IMR-90 (cell line): ENCODE data around the gene SLC12A4. TPM values are rescaled to one million over a fixed set of nuclear protein-coding genes. Genes with fewer than 3 reads are reported as not detected.

ENCODE experiments used
- ATAC-seq: fragments of 200-7000 bp; cut with Tn5 transposase; 2 replicates; pipeline ENCODE4 v1.9.1; 2020; ENCODE audit warnings: low read depth, mild to moderate bottlenecking, moderate library complexity
- BruUV-seq: library from RNA; stranded (reverse); fragments of 400-500 nt; replicated peaks from 2 replicates; lab custom pipeline; 2021; lab: Mats Ljungman, UMichigan
- CTCF ChIA-PET: fragments of 300-600 bp; formaldehyde crosslinking; extraction: SDS; loops from one replicate; lab custom pipeline; 2021; ENCODE audit warnings: antibody characterized with exemption; lab: Yijun Ruan, JAX
- POLR2A ChIA-PET: fragments of 300-600 bp; sonication (Branson Sonifier 250); formaldehyde crosslinking; loops from one replicate; lab custom pipeline; 2022; ENCODE audit warnings: antibody characterized with exemption; ENCODE audit not compliant: unreplicated experiment; lab: Charles Lee
- DNase-seq: peaks from one replicate; pipeline ENCODE4 v3.0.0; 2013
- H2AFZ ChIP-seq: replicated peaks from 2 replicates; pipeline ENCODE3; 2013; ENCODE audit warnings: low read length, mild to moderate bottlenecking; ENCODE audit not compliant: poor library complexity
- H2AK5ac ChIP-seq: 2 replicates; pipeline ENCODE4 v1.6.1; 2013; ENCODE audit warnings: low read depth, low read length, inconsistent platforms
- H2AK9ac ChIP-seq: replicated peaks from 2 replicates; pipeline ENCODE3; 2013; ENCODE audit warnings: mild to moderate bottlenecking, low read depth, low read length, moderate library complexity; ENCODE audit not compliant: poor library complexity
- H2BK120ac ChIP-seq: 2 replicates; pipeline ENCODE4 v1.6.1; 2013; ENCODE audit warnings: low read depth, low read length, inconsistent platforms
- H2BK15ac ChIP-seq: 3 replicates; pipeline ENCODE4 v1.6.1; 2013; ENCODE audit warnings: low read depth, low read length, inconsistent platforms
- H2BK20ac ChIP-seq: 2 replicates; pipeline ENCODE4 v1.6.1; 2013; ENCODE audit warnings: low read depth, mild to moderate bottlenecking, inconsistent platforms, low read length, moderate library complexity
- H2BK5ac ChIP-seq: 2 replicates; pipeline ENCODE4 v1.6.1; 2013; ENCODE audit warnings: mild to moderate bottlenecking, low read depth, low read length, inconsistent platforms; ENCODE audit not compliant: poor library complexity, severe bottlenecking
- H3K14ac ChIP-seq: replicated peaks from 2 replicates; pipeline ENCODE4 v1.6.1; 2013; ENCODE audit warnings: low read depth, low read length, inconsistent platforms
- H3K18ac ChIP-seq: 2 replicates; pipeline ENCODE4 v1.6.1; 2013; ENCODE audit warnings: low read depth, low read length, control low read depth
- H3K23ac ChIP-seq: 2 replicates; pipeline ENCODE4 v1.6.1; 2013; ENCODE audit warnings: low read depth, low read length, inconsistent platforms
- H3K27ac ChIP-seq: 2 replicates; pipeline ENCODE4 v1.5.1; 2013; ENCODE audit warnings: mild to moderate bottlenecking, control low read depth, low read length; ENCODE audit not compliant: insufficient read depth
- H3K27me3 ChIP-seq: 2 replicates; pipeline ENCODE4 v1.6.1; 2013; ENCODE audit warnings: low read length; ENCODE audit not compliant: control insufficient read depth, insufficient read depth
- H3K36me3 ChIP-seq: 2 replicates; pipeline ENCODE4 v1.6.1; 2013; ENCODE audit warnings: low read length, mixed read lengths; ENCODE audit not compliant: control insufficient read depth, insufficient read depth
- H3K4ac ChIP-seq: 2 replicates; pipeline ENCODE4 v1.6.1; 2013; ENCODE audit warnings: low read depth, low read length, inconsistent platforms
- H3K4me1 ChIP-seq: 2 replicates; pipeline ENCODE4 v1.6.1; 2013; ENCODE audit warnings: low read length, mixed read lengths; ENCODE audit not compliant: control insufficient read depth, insufficient read depth
- H3K4me2 ChIP-seq: 2 replicates; pipeline ENCODE4 v1.6.1; 2013; ENCODE audit warnings: low read depth, mild to moderate bottlenecking, control low read depth, low read length, moderate library complexity
- H3K4me3 ChIP-seq: 2 replicates; pipeline ENCODE4 v1.5.1; 2013; ENCODE audit warnings: low read depth, mild to moderate bottlenecking, control low read depth, low read length, moderate library complexity; ENCODE audit not compliant: insufficient read depth
- H3K56ac ChIP-seq: 2 replicates; pipeline ENCODE4 v1.6.1; 2013; ENCODE audit warnings: low read length, inconsistent platforms; ENCODE audit not compliant: insufficient read depth; ENCODE audit errors: extremely low read depth
- H3K79me1 ChIP-seq, 2 experiments: 2 replicates each; pipeline ENCODE4 v1.6.1; 2013; ENCODE audit warnings: low read length in 2 of 2, inconsistent platforms in 1 of 2, low read depth in 1 of 2
- H3K9ac ChIP-seq: 2 replicates; pipeline ENCODE4 v1.6.1; 2013; ENCODE audit warnings: low read depth, low read length, control low read depth
- H3K9me1 ChIP-seq: 2 replicates; pipeline ENCODE4 v1.6.1; 2013; ENCODE audit warnings: low read length, inconsistent platforms; ENCODE audit not compliant: insufficient read depth
- H3K9me3 ChIP-seq: 2 replicates; pipeline ENCODE4 v1.6.1; 2013; ENCODE audit warnings: low read length; ENCODE audit not compliant: control insufficient read depth, insufficient read depth
- H4K20me1 ChIP-seq: 2 replicates; pipeline ENCODE4 v1.6.1; 2013; ENCODE audit warnings: low read length, inconsistent platforms; ENCODE audit not compliant: insufficient read depth
- H4K5ac ChIP-seq: 2 replicates; pipeline ENCODE4 v1.6.1; 2013; ENCODE audit warnings: mild to moderate bottlenecking, low read depth, low read length, control low read depth
- H4K8ac ChIP-seq, 2 experiments: 2 replicates each; pipeline ENCODE4 v1.6.1; 2013; ENCODE audit warnings: low read depth in 2 of 2, low read length in 2 of 2, control low read depth in 1 of 2, inconsistent platforms in 1 of 2
- H4K91ac ChIP-seq: 2 replicates; pipeline ENCODE4 v1.6.1; 2013; ENCODE audit warnings: low read depth, low read length, inconsistent platforms; ENCODE audit not compliant: insufficient read depth
- BHLHE40 ChIP-seq: fragments of 150-350 bp; IDR thresholded peaks from 2 replicates; pipeline ENCODE4 v1.6.1; 2016; ENCODE audit warnings: mild to moderate bottlenecking, low read depth, low read length
- CEBPB ChIP-seq: IDR thresholded peaks from 2 replicates; pipeline ENCODE4 v1.6.1; 2012; ENCODE audit warnings: low read depth, low read length, improper control_type of control experiment
- CHD1 ChIP-seq: IDR thresholded peaks from 2 replicates; pipeline ENCODE4 v1.6.1; 2012; ENCODE audit warnings: low read depth, low read length, improper control_type of control experiment
- FOS ChIP-seq: fragments of 150-350 bp; IDR thresholded peaks from 2 replicates; pipeline ENCODE4 v1.6.1; 2016; ENCODE audit warnings: low read depth, low read length
- MAFK ChIP-seq: IDR thresholded peaks from 2 replicates; pipeline ENCODE4 v1.6.1; 2012; ENCODE audit warnings: low read depth, low read length, improper control_type of control experiment
- MAZ ChIP-seq: IDR thresholded peaks from 2 replicates; pipeline ENCODE4 v1.6.1; 2012; ENCODE audit warnings: low read depth, mild to moderate bottlenecking, low read length, improper control_type of control experiment, moderate library complexity, borderline replicate concordance
- MXI1 ChIP-seq: IDR thresholded peaks from 2 replicates; pipeline ENCODE4 v1.6.1; 2012; ENCODE audit warnings: low read depth, mild to moderate bottlenecking, low read length, moderate library complexity, borderline replicate concordance
- NFE2L2 ChIP-seq: fragments of 150-350 bp; IDR thresholded peaks from 2 replicates; pipeline ENCODE4 v1.6.1; 2016; ENCODE audit warnings: low read depth, mild to moderate bottlenecking, low read length
- POLR2A ChIP-seq: IDR thresholded peaks from 2 replicates; pipeline ENCODE4 v1.6.1; 2012; ENCODE audit warnings: mild to moderate bottlenecking, low read depth, low read length
- RAD21 ChIP-seq: IDR thresholded peaks from 2 replicates; pipeline ENCODE4 v1.6.1; 2012; ENCODE audit warnings: low read length, improper control_type of control experiment
- RCOR1 ChIP-seq: IDR thresholded peaks from 2 replicates; pipeline ENCODE4 v1.6.1; 2012; ENCODE audit warnings: mild to moderate bottlenecking, low read length, improper control_type of control experiment; ENCODE audit not compliant: insufficient replicate concordance
- RFX5 ChIP-seq: IDR thresholded peaks from 2 replicates; pipeline ENCODE4 v1.8.0; 2012; ENCODE audit warnings: low read depth, mild to moderate bottlenecking, low read length, moderate library complexity
- SMC3 ChIP-seq: fragments of 150-350 bp; IDR thresholded peaks from 2 replicates; pipeline ENCODE4 v1.6.1; 2016; ENCODE audit warnings: low read depth, mild to moderate bottlenecking, antibody characterized with exemption, low read length, moderate library complexity
- WGBS, 2 experiments: methylation state at CpG; one replicate each; pipeline versions ENCODE4 v1.1.5 to v1.1.7; 2013; ENCODE audit warnings: missing lambda C conversion rate in 2 of 2; ENCODE audit not compliant: insufficient read length in 1 of 2; ENCODE audit errors: extremely low coverage in 2 of 2; 5-methylcytosine and 5-hydroxymethylcytosine counted together
- dilution Hi-C: fragments of 300-500 bp; cut with HindIII; formaldehyde crosslinking; loops from one replicate; pipeline ENCODE4 v1.14.3; 2018; ENCODE audit warnings: low sequenced_read_pairs; ENCODE audit not compliant: unreplicated experiment
- in situ Hi-C: fragments of 300-500 bp; cut with MboI; formaldehyde crosslinking; loops from 3 replicates; pipeline ENCODE4 v1.14.3; 2019; ENCODE audit warnings: low sequenced_read_pairs, inconsistent platforms, mixed read lengths
- intact Hi-C: fragments of 100-400 bp; cut with micrococcal nuclease; formaldehyde crosslinking; loops from 2 replicates; pipeline ENCODE4 v1.10.0; 2022
- polyA plus RNA-seq, 3 experiments: library from polyadenylated mRNA; depleted of rRNA; stranded (reverse); fragments of >200 nt; gene quantifications; 2 replicates each; pipeline ENCODE4 v1.2.3, GENCODE V29; 2012; ENCODE audit warnings: low replicate concordance in 1 of 3
- total RNA-seq: library from RNA; depleted of rRNA; stranded (reverse); fragments of >200 nt; gene quantifications from 2 replicates; pipeline ENCODE4 v1.2.3, GENCODE V29; 2012
- TF ChIP-seq, protein P1 (sequence below): fragments of 150-350 bp; IDR thresholded peaks from 2 replicates; pipeline ENCODE4 v1.6.1; 2016; ENCODE audit warnings: low read depth, mild to moderate bottlenecking, low read length, moderate library complexity, borderline replicate concordance
- TF ChIP-seq, protein P2 (sequence below): fragments of 150-350 bp; IDR thresholded peaks from 2 replicates; pipeline ENCODE4 v1.6.1; 2017; ENCODE audit warnings: mild to moderate bottlenecking, antibody characterized with exemption, low read length, low read depth
- TF ChIP-seq, protein P3 (sequence below): conservative IDR thresholded peaks from 2 replicates; pipeline ENCODE4 v1.5.1; 2012; ENCODE audit warnings: mild to moderate bottlenecking, low read depth, low read length, improper control_type of control experiment

Gene SLC12A4
- total and polyA plus RNA-seq, 2 of the 4 experiments (the other 2 are of a cell fraction), result 36.6 to 132 TPM

DNA sequence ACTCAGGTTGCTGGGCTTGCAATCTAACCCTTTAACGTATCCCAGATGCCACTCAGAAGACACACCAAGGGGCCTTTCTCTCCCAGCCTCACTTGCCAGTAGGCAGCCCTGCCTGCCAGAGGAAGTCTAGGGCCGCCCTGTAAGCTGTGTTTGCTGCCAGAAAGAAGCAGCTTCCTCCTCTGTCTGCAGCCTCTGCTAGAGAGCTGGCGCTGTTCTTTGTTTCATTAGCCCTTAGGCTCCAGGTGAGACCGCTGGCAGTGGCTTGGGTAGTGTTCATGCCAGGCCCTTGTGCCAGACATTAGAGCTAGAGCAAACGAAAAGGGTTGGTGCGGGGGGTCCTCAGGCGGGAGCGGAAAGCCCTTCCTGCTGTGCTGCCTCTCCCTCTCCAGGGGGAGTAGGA, 45.7 kb downstream of the SLC12A4 start:
- Histone ChIP-seq H4K5ac (no peak overlapping the region), H3K79me1 (peaks cover 19 to 70% of the 10 kb centered on the region in 2 experiments), H2BK15ac (no peak overlapping the region), H3K14ac (no peak overlapping the region), H3K36me3 (peaks cover 22% of the 10 kb centered on the region), H2AK5ac (no peak overlapping the region), H2BK20ac (no peak overlapping the region), H2BK5ac (no peak overlapping the region), H3K4me3 (no peak overlapping the region), H4K20me1 (peaks cover 74% of the 10 kb centered on the region), H3K18ac (no peak overlapping the region), H3K27ac (no peak overlapping the region), H4K8ac (no peak overlapping the region), H3K23ac (no peak overlapping the region), H4K91ac (no peak overlapping the region), H3K4ac (no peak overlapping the region), H3K56ac (no peak overlapping the region), H3K9me1 (peaks cover 13% of the 10 kb centered on the region), H3K4me2 (no peak overlapping the region), H2AK9ac (no peak overlapping the region), H3K9me3 (no peaks in the 10 kb centered on the region), H2BK120ac (no peak overlapping the region), H3K4me1 (peaks cover 3% of the 10 kb centered on the region), H3K27me3 (no peaks in the 10 kb centered on the region), H2AFZ (no peak overlapping the region), H3K9ac (no peak overlapping the region)
- WGBS, 2 experiments, result no CpG with 5 or more reads among the region's 8 CpGs
- ChIA-PET POLR2A (no interaction called here), CTCF (interaction anchor here (0.8 kb wide), 1 partner anchor 39 kb away, joined by 3 read pairs; no protein-coding TSS in a partner anchor)
- ATAC-seq, result no peak
- DNase-seq, result no peak
- no peak for TF ChIP-seq FOS
- TF ChIP-seq, protein P1, sequence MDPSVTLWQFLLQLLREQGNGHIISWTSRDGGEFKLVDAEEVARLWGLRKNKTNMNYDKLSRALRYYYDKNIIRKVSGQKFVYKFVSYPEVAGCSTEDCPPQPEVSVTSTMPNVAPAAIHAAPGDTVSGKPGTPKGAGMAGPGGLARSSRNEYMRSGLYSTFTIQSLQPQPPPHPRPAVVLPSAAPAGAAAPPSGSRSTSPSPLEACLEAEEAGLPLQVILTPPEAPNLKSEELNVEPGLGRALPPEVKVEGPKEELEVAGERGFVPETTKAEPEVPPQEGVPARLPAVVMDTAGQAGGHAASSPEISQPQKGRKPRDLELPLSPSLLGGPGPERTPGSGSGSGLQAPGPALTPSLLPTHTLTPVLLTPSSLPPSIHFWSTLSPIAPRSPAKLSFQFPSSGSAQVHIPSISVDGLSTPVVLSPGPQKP, result no peak
- TF ChIP-seq, protein P2, sequence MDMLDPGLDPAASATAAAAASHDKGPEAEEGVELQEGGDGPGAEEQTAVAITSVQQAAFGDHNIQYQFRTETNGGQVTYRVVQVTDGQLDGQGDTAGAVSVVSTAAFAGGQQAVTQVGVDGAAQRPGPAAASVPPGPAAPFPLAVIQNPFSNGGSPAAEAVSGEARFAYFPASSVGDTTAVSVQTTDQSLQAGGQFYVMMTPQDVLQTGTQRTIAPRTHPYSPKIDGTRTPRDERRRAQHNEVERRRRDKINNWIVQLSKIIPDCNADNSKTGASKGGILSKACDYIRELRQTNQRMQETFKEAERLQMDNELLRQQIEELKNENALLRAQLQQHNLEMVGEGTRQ, result no peak
- TF ChIP-seq, protein P3, sequence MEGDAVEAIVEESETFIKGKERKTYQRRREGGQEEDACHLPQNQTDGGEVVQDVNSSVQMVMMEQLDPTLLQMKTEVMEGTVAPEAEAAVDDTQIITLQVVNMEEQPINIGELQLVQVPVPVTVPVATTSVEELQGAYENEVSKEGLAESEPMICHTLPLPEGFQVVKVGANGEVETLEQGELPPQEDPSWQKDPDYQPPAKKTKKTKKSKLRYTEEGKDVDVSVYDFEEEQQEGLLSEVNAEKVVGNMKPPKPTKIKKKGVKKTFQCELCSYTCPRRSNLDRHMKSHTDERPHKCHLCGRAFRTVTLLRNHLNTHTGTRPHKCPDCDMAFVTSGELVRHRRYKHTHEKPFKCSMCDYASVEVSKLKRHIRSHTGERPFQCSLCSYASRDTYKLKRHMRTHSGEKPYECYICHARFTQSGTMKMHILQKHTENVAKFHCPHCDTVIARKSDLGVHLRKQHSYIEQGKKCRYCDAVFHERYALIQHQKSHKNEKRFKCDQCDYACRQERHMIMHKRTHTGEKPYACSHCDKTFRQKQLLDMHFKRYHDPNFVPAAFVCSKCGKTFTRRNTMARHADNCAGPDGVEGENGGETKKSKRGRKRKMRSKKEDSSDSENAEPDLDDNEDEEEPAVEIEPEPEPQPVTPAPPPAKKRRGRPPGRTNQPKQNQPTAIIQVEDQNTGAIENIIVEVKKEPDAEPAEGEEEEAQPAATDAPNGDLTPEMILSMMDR, result no peak
- no peak for TF ChIP-seq RCOR1
- TF ChIP-seq CEBPB, result no peak
- TF ChIP-seq MAFK, result no peak
- TF ChIP-seq MAZ, result no peak
- TF ChIP-seq BHLHE40, result no peak
- TF ChIP-seq MXI1, result no peak
- no peak for TF ChIP-seq RFX5
- TF ChIP-seq CHD1, result no peak
- no peak for TF ChIP-seq SMC3
- no peak for TF ChIP-seq POLR2A
- TF ChIP-seq NFE2L2, result no peak
- no peak for TF ChIP-seq RAD21
- no TSS peak for BruUV-seq
- intact Hi-C loops, result no loop called here
- dilution Hi-C loops, result no loop called here
- in situ Hi-C loops, result no loop called here
